DOHH2 (cell line): ENCODE measurements around the gene ETHE1.

Source experiments
- CTCF ChIP-seq: fragments of 200-600 bp; sonication (generic); IDR thresholded peaks from one replicate; pipeline ENCODE4 v1.5.1; 2014; ENCODE audit warnings: antibody characterized with exemption, mild to moderate bottlenecking, low read depth, low read length; ENCODE audit not compliant: poor library complexity, severe bottlenecking
- EZH2phosphoT487 ChIP-seq: fragments of 200-600 bp; sonication (generic); IDR thresholded peaks from 2 replicates; pipeline ENCODE4 v1.6.1; 2017; ENCODE audit warnings: borderline replicate concordance, mild to moderate bottlenecking, antibody characterized with exemption, low read length, moderate library complexity, mixed read lengths

GRCh38 chr19:43462785-43463380 is 64.1 kb downstream of the ETHE1 start:
- TF ChIP-seq CTCF, result no peak
- no peak for TF ChIP-seq EZH2phosphoT487
